NCI-H1105 (cell line): Measurements from ENCODE around the gene AK4.

ENCODE experiments used
- DNase-seq: peaks from one replicate; lab custom pipeline; 2025; lab: John Stamatoyannopoulos, UW

Gene AK4

GRCh38 chr1:65250826-65251225 lies 102.8 kb downstream of the AK4 start:
- DNase-seq, result no peak

DNA sequence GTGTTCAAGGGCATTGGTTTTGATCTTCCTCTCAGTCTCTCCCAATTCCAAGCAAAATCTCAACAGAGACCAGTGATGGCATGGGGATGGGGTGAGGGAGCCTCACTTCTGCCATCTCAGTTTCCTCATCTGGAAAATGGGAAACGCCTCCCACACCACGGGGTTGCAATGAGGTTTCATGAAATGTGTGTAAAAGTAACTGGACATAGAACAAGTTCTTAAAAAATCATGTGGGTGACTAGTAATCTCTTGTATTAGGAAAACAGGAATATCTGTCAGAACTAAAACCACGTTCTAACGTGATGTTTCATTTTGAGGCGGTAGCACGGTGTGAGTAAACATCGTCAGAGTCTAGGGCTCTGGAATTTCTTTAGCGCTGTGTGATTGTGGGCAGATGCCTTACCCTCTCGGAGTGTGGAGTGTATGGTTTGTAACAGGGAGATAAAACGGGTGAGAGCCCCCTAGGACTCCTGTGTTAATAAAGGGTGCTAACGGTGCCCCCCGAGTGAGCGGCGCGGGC lies 105.9 kb downstream of the AK4 start:
- DNase-seq, result no peak

- peak; percentile 91 for DNase-seq
Measured at GRCh38 chr1:65254320-65255034, 106.5 kb downstream of the AK4 start.

GRCh38 chr1:65255035-65255655 lies 107.1 kb downstream of the AK4 start:
- DNase-seq, result no peak

DNA sequence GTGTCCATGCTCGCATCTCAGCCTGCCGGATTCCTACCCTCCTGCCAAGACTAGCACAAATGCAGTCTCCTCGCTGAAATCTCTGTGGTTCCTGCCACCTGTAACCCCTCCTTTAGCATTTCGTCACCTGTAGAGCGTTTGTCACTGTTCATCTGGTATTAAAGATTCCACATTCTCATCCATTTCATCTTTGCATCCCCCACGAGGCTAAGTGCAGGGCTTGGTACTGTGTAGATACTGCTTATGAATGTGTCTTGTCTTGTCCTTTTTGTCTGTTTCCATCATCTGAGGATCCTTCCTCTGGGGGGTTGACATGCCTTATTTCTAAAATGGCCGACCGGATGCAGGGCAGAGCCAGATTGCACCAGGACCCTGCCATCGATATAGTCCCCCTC lies 107.7 kb downstream of the AK4 start:
- peak; percentile 20 for DNase-seq

- DNase-seq, result no peak
Measured at GRCh38 chr1:65256860-65257708, 109.1 kb downstream of the AK4 start.

DNA sequence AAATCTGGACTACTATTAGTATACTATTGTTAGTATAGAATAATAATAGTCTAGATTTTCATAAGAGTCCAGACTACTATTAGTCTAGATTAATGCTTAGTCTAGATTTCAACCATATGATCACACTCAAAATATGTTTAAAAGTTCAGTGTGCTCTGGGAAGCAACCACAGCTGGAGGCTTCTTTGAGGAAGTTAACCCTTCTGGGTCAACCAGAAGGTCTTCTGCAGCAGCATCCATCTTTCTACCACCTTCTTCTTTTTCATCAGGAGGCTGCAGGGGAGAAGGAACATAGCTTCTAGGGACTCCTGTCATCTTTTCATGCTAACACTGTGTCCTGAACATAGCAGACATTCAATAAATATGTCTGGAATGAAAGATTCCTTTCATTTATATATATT lies 110.1 kb downstream of the AK4 start:
- no peak for DNase-seq

DNA sequence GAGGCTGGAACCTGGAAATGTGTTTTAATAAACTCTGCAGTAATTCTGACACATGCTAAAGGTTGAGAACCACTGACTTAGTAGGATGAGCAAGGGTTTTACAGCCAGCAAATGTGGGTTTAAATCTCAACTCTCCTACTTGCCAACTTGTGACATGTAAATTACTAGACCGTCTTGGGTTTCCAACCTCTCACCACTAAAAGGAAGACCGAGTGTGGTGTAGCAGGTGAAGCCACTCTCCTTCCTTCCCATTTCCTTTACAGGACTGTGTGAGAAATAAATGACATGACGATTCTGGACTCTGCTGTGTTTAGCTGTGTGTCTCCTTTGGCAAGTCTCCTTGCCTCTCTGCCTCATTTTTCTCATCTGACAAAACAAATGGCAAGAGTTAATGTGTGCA lies 111.8 kb downstream of the AK4 start:
- DNase-seq, result no peak

DNA sequence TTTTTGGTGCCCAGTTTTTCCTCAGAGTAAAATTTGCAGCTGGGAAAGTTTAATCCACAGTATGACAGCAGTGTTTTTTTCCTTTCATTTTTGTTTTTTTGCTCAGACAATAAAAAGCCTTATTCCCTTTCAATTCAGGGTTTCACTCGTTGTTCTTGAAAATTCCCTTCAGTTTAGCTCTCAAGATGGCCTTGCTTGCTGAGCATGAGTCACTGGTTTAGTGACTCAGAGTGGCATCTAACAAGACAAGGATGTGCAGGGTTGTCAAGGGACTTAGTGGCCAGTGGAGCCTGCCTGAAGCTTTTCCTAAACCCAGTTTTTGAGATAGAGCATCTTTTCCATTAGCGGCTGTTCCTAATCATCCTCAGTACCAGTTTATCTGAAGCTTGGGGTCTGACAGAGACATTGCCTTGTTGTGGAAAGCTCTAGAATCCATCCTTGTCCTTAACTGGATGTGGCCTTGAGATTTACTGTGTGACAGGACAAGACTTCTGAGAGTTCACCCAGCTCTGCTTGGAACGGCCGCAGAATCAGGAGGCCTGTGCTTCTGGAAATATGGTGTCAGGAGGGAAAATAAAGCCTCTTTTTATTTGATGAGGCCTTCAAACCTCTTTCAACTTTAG lies 113.0 kb downstream of the AK4 start:
- no peak for DNase-seq

DNA sequence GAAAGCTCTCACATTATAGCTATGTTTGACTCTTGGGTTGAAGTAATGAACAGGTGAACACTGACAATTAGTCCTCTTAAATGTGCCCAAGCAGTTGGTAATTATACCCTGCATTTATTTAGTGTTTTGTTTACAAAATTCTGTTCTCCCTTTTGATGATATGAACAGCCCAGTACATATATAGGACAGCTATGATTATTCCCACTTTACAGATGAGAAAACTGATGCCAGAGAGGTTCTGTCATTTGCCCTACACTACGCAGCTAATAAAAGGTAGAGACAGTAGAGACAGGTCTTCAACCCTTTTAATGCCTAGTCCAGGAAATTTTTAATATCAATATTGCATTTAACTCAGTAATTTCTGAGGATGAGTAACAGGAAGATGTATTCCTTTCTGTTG lies 115.3 kb downstream of the AK4 start:
- no peak for DNase-seq

- peak; percentile 82 for DNase-seq
Measured at GRCh38 chr1:65264197-65264929, 116.4 kb downstream of the AK4 start.

GRCh38 chr1:65265296-65265650 lies 117.3 kb downstream of the AK4 start:
- DNase-seq, result peak; percentile 11

DNA sequence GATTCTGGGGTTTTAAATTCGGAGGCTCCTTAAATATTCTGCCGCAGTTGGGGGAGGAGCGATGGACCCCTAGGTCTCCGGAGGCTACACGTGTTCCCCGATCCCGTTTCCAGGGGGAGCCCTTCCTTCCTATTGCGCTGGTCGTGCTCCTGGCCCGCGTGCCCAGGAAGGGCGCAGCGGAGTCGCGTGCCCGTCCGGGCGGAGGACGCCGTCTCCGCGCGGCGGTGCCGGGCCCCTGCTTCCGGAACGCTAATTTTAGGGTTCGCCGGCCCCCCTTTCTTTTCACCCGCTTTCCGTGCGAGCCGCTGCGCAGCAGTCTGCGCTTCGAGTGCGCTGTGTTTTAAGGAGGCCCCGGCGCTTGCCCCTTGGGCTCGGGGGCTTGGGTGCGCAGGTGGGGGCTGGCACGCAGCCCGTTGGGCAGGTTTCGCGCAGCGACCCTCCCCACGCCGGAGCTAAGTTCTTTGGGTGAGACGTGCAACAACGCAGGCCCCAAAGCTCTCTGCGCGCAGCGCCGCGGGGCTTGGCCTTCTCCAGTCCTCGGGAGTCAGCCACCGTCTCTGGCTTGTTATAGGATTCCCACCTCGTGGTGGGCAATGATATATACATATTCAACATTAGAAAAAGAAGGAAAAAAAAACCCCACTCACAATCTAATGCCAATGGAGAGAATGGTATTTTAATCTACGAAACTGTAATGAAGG lies 117.8 kb downstream of the AK4 start:
- peak; percentile 54 for DNase-seq

GRCh38 chr1:65266476-65266875 lies 118.5 kb downstream of the AK4 start:
- no peak for DNase-seq

- no peak for DNase-seq
Measured at GRCh38 chr1:65267271-65267670, 119.3 kb downstream of the AK4 start.

GRCh38 chr1:65267683-65268082 lies 119.7 kb downstream of the AK4 start:
- no peak for DNase-seq

- DNase-seq, result no peak
Measured at GRCh38 chr1:65269612-65270011, 121.6 kb downstream of the AK4 start.

DNA sequence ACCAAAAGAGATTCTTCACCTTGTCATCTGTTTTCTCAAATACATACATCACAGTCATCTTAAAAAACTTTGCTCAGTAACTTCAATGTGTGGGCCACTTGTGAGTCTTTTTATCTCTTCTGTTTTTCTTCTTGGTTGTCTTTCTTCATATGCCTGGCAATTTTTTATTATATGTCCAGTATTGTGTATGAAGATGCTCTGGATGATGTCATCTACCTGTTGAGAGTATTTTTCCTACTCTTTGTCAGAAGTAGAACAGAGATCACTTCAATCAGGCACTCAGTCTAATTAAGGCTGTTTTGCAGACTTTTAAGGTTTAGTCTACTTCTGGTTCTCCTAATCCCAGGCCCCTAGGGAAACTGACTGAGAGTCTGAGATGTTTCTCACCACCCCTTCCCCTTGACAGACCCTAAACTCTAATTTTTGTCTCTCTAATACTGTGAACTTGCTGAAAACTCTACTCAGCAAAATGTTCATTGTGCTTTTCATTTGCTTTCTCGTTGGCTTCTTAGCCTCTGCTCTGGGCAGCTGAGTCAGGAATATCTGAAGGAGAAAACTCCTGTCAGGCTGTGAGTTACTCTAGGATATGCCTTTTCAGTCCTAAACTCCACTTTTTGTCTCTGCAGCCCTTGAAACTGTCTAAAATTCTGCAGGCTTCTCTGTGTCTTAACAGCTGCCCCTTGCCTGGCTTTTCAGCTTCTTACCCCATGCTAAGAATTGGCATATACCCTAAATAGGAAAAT lies 128.4 kb downstream of the AK4 start:
- DNase-seq, result no peak

DNA sequence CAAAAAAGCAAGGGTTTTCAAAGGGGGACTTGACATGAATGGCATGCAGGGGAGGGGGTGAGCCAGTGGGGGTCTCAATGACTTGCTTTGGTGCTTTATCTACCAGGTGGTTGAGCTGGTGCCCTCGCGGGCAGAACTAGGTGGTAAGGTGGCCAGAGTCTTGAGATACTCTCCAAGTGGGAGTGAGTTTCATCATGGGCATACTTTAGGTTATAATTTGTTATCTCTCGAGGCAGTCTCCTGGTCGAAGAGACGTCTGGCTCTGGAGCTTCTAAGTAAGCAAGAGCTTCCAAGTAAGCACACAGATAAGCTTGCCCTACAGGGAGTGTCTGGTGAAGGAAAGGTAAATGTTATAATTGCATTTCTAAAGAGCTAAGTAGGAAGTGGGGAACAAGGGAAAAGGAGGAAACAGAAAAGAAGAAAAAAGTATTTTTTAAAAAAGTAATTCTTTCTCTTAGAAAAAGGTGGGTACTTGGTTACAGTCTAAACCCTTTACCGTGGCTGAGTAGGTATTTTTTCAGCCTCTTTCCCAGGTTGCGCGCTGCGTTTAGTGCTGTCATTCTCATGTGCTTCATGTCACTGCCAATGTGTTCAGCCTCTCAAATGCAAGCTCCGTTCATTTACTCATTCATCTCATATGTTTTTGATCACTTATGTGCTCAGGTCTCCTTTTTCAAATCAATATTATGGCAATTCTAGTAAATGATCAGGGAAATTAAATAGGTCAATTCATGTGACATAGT lies 129.8 kb downstream of the AK4 start:
- DNase-seq, result no peak
